GM12878 (cell line): ENCODE results near the gene RHOBTB1. TPM values are rescaled to one million over a fixed set of nuclear protein-coding genes. Genes with fewer than 3 reads are reported as not detected.

Experiments used
- ATAC-seq: fragments of 200-7000 bp; cut with Tn5 transposase; 3 replicates; pipeline ENCODE4 v1.9.1; 2020; ENCODE audit warnings: mild to moderate bottlenecking, moderate library complexity
- BruUV-seq: library from RNA; stranded (reverse); fragments of 400-500 nt; replicated peaks from 2 replicates; lab custom pipeline; 2021; lab: Mats Ljungman, UMichigan
- CTCF ChIA-PET: fragments of 300-600 bp; sonication (Branson Sonifier 250); formaldehyde crosslinking; extraction: SDS; loops from one replicate; lab custom pipeline; 2021; ENCODE audit warnings: inconsistent platforms; lab: Yijun Ruan, JAX
- POLR2A ChIA-PET: fragments of 350-600 bp; formaldehyde crosslinking; extraction: SDS; loops from one replicate; lab custom pipeline; 2021; ENCODE audit warnings: inconsistent platforms; lab: Charles Lee
- RAD21 ChIA-PET: fragments of 300-600 bp; sonication (Branson Sonifier 250); formaldehyde crosslinking; loops from one replicate; lab custom pipeline; 2023; ENCODE audit warnings: antibody characterized with exemption; ENCODE audit not compliant: unreplicated experiment; lab: Charles Lee
- SMC1A ChIA-PET: fragments of 300-600 bp; sonication (Branson Sonifier 250); formaldehyde crosslinking; loops from one replicate; lab custom pipeline; 2023; ENCODE audit not compliant: unreplicated experiment, uncharacterized antibody; lab: Charles Lee
- DNase-seq: peaks from one replicate; pipeline ENCODE4 v3.0.0-alpha.2; 2011; ENCODE audit warnings: low read depth, low spot score
- FAIRE-seq: peaks from 3 replicates; lab custom pipeline; 2011; peaks lifted over from hg19 to GRCh38; lab: Jason Lieb, UNC
- H2AFZ ChIP-seq: 2 replicates; pipeline ENCODE4 v1.6.0; 2011; ENCODE audit warnings: low read depth, low read length, control low read depth; ENCODE audit not compliant: control insufficient read depth
- H3K27ac ChIP-seq: 2 replicates; pipeline ENCODE4 v1.5.1; 2011; ENCODE audit warnings: control low read depth; ENCODE audit not compliant: control insufficient read depth, insufficient read depth
- H3K27me3 ChIP-seq, 2 experiments: replicated peaks in 1 of 2; 2 replicates each; pipeline versions ENCODE4 v1.6.0 to v1.6.1; 2011; ENCODE audit warnings: low read length in 1 of 2; ENCODE audit not compliant: control insufficient read depth in 2 of 2, insufficient read depth in 2 of 2
- H3K36me3 ChIP-seq, 2 experiments: 2 replicates each; pipeline ENCODE4 v1.5.1; 2011; ENCODE audit warnings: low read length in 1 of 2; ENCODE audit not compliant: control insufficient read depth in 2 of 2, insufficient read depth in 2 of 2
- H3K4me1 ChIP-seq: 2 replicates; pipeline ENCODE4 v1.6.1; 2011; ENCODE audit warnings: mild to moderate bottlenecking, low read length, moderate library complexity, mixed read lengths; ENCODE audit not compliant: control insufficient read depth, insufficient read depth
- H3K4me2 ChIP-seq: 2 replicates; pipeline ENCODE4 v1.6.0; 2011; ENCODE audit warnings: control low read depth; ENCODE audit not compliant: control insufficient read depth, insufficient read depth
- H3K4me3 ChIP-seq: fragments of 200-600 bp; sonication (generic); 2 replicates; pipeline ENCODE4 v1.5.1; 2016
- H3K79me2 ChIP-seq: 2 replicates; pipeline ENCODE4 v1.6.0; 2011; ENCODE audit warnings: low read length; ENCODE audit not compliant: control insufficient read depth, insufficient read depth
- H3K9ac ChIP-seq: 2 replicates; pipeline ENCODE4 v1.8.0; 2011; ENCODE audit warnings: low read length, control low read depth, mixed read lengths; ENCODE audit not compliant: control insufficient read depth, insufficient read depth
- H3K9me3 ChIP-seq: replicated peaks from 3 replicates; pipeline ENCODE4 v1.5.1; 2011; ENCODE audit warnings: mild to moderate bottlenecking, low read length; ENCODE audit not compliant: control insufficient read depth, insufficient read depth
- H4K20me1 ChIP-seq: 2 replicates; pipeline ENCODE4 v1.6.0; 2011; ENCODE audit not compliant: control insufficient read depth, insufficient read depth
- ASH2L ChIP-seq: fragments of 300-600, 200-600 bp; sonication (generic); IDR thresholded peaks from 2 replicates; pipeline ENCODE4 v1.6.1; 2017; ENCODE audit warnings: low read depth, mild to moderate bottlenecking, borderline replicate concordance
- BCL11A ChIP-seq: IDR thresholded peaks from 2 replicates; pipeline ENCODE4 v1.6.1; 2011; ENCODE audit warnings: low read depth, low read length
- BMI1 ChIP-seq: fragments of 450-650 bp; IDR thresholded peaks from 2 replicates; pipeline ENCODE4 v1.6.1; 2016; ENCODE audit warnings: mild to moderate bottlenecking, moderate library complexity, borderline replicate concordance
- GATAD2B ChIP-seq: fragments of 450-650 bp; conservative IDR thresholded peaks from 2 replicates; pipeline ENCODE4 v1.6.1; 2017; ENCODE audit warnings: low read depth, mild to moderate bottlenecking, moderate library complexity
- JUND ChIP-seq: IDR thresholded peaks from 2 replicates; pipeline ENCODE4 v1.6.1; 2012; ENCODE audit warnings: low read depth, mild to moderate bottlenecking, low read length, improper control_type of control experiment, moderate library complexity
- MTA2 ChIP-seq: fragments of 450-650 bp; IDR thresholded peaks from 2 replicates; pipeline ENCODE4 v1.6.1; 2016; ENCODE audit warnings: low read depth, mild to moderate bottlenecking, moderate library complexity
- MYB ChIP-seq: fragments of 150-350 bp; IDR thresholded peaks from 2 replicates; pipeline ENCODE4 v1.6.1; 2014; ENCODE audit warnings: mild to moderate bottlenecking, low read depth, low read length, borderline replicate concordance
- SMAD5 ChIP-seq: IDR thresholded peaks from 2 replicates; pipeline ENCODE4 v1.6.1; 2016; ENCODE audit warnings: antibody characterized with exemption, low read depth
- TARDBP ChIP-seq: IDR thresholded peaks from 2 replicates; pipeline ENCODE4 v1.6.1; 2016; ENCODE audit warnings: borderline replicate concordance
- WRNIP1 ChIP-seq: IDR thresholded peaks from 2 replicates; pipeline ENCODE4 v1.6.1; 2011; ENCODE audit warnings: low read depth, low read length, improper control_type of control experiment, borderline replicate concordance
- ZNF217 ChIP-seq: fragments of 450-650 bp; IDR thresholded peaks from 2 replicates; pipeline ENCODE4 v1.6.1; 2017; ENCODE audit warnings: antibody characterized with exemption, mild to moderate bottlenecking
- ZNF384 ChIP-seq: IDR thresholded peaks from 2 replicates; pipeline ENCODE4 v1.6.1; 2012; ENCODE audit warnings: low read depth, mild to moderate bottlenecking, low read length, improper control_type of control experiment, borderline replicate concordance
- WGBS: methylation state at CpG from one replicate; pipeline ENCODE4 v1.1.6; 2016; ENCODE audit warnings: low lambda C conversion rate; ENCODE audit not compliant: insufficient replicate concordance, insufficient coverage; ENCODE audit errors: missing lambda C conversion rate; 5-methylcytosine and 5-hydroxymethylcytosine counted together
- in situ Hi-C: fragments of 300-500 bp; cut with MboI; formaldehyde crosslinking; loops from 9 replicates; pipeline ENCODE4 v1.14.3; 2018; ENCODE audit warnings: mixed read lengths
- intact Hi-C: fragments of 100-400 bp; cut with micrococcal nuclease; formaldehyde crosslinking; loops from one replicate; pipeline ENCODE4 v1.14.2; 2022; ENCODE audit not compliant: unreplicated experiment
- polyA plus RNA-seq, 11 experiments: library from polyadenylated mRNA; depleted of rRNA in 4 of 11; unstranded in 6 of 11; stranded (reverse) in 5 of 11; fragments of >200 nt; fragmentation: Nextera tagmentation in 4 of 11; fragmentation: Illumina TruSeq in 1 of 11; extraction: Ambion mirVana in 4 of 11; extraction: Trizol in 1 of 11; gene quantifications; 1 replicate in 1 of 11; 2 replicates in 10 of 11; pipeline versions ENCODE4 v1.2.1 to v1.2.3, GENCODE V29; 2011 to 2016; ENCODE audit warnings: inconsistent platforms in 2 of 11, missing spikeins in 2 of 11, low read depth in 1 of 11
- total RNA-seq, 4 experiments: library from RNA; depleted of rRNA in 3 of 4; stranded (reverse); fragments of >200 nt in 3 of 4; fragmentation: Illumina TruSeq in 1 of 4; extraction: Trizol in 1 of 4; gene quantifications; 2 replicates each; pipeline versions ENCODE4 v1.2.1 to v1.2.3, GENCODE V29; 2013 to 2021
- TF ChIP-seq, protein P1 (sequence below): fragments of 450-650 bp; IDR thresholded peaks from 2 replicates; pipeline ENCODE4 v1.6.1; 2017; ENCODE audit warnings: mild to moderate bottlenecking, moderate library complexity
- TF ChIP-seq, protein P2 (sequence below): fragments of 450-650 bp; IDR thresholded peaks from 2 replicates; pipeline ENCODE4 v1.6.1; 2017; ENCODE audit warnings: low read depth, mild to moderate bottlenecking, moderate library complexity
- TF ChIP-seq, protein P3 (sequence below): IDR thresholded peaks from 2 replicates; pipeline ENCODE4 v1.6.1; 2012; ENCODE audit warnings: low read depth, low read length, improper control_type of control experiment

The RHOBTB1 gene
- total and polyA plus RNA-seq, 10 of the 15 experiments (the other 5 are each of a cell fraction or from before 2014, with no cell fraction given) = not detected

DNA sequence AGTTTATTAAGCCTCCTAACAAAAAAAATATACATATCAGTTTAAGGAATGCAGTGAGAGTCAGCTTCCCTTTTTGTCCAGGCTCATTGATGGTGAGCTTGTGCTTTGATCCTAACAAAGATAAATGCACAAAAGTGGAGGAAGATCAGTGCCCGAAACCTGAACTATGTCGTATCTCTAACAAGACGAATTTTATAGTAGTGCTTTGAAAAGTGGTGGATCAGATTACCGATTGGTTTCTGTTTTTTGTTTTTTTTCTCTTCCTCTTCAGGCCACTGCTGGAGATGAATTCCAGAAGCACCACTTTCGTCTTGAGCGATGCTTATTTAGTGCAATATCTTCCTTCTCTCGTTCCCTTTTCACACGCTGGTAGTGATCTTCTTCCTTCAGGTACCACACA, 72.8 kb downstream of the RHOBTB1 start:
- POLR2A ChIA-PET = no interaction called here
- RAD21 ChIA-PET = no interaction called here
- Histone ChIP-seq H3K27ac (no peak overlapping the region), H3K4me1 (no peaks in the 10 kb centered on the region), H2AFZ (no peak overlapping the region), H3K79me2 (no peaks in the 10 kb centered on the region), H3K4me3 (no peak overlapping the region), H4K20me1 (no peaks in the 10 kb centered on the region), H3K36me3 (no peaks in the 10 kb centered on the region), H3K9ac (no peak overlapping the region), H3K4me2 (no peak overlapping the region), H3K27me3 (no peaks in the 10 kb centered on the region), H3K9me3 (no peaks in the 10 kb centered on the region)
- in situ Hi-C loops = no loop called here
- FAIRE-seq (no peak), ATAC-seq (no peak), DNase-seq (no peak)
- WGBS = 38% methylated on average over 8 of the region's 8 CpGs
- SMC1A ChIA-PET = no interaction called here
- no TSS peak for BruUV-seq
- intact Hi-C loops = no loop called here
- CTCF ChIA-PET = no interaction called here
- TF ChIP-seq JUND (no peak), SMAD5 (no peak), ZNF384 (no peak), BMI1 (no peak), ASH2L (no peak), WRNIP1 (no peak), MYB (no peak), BCL11A (no peak), GATAD2B (no peak), MTA2 (no peak), TARDBP (no peak), ZNF217 (no peak)
- TF ChIP-seq, protein P1, sequence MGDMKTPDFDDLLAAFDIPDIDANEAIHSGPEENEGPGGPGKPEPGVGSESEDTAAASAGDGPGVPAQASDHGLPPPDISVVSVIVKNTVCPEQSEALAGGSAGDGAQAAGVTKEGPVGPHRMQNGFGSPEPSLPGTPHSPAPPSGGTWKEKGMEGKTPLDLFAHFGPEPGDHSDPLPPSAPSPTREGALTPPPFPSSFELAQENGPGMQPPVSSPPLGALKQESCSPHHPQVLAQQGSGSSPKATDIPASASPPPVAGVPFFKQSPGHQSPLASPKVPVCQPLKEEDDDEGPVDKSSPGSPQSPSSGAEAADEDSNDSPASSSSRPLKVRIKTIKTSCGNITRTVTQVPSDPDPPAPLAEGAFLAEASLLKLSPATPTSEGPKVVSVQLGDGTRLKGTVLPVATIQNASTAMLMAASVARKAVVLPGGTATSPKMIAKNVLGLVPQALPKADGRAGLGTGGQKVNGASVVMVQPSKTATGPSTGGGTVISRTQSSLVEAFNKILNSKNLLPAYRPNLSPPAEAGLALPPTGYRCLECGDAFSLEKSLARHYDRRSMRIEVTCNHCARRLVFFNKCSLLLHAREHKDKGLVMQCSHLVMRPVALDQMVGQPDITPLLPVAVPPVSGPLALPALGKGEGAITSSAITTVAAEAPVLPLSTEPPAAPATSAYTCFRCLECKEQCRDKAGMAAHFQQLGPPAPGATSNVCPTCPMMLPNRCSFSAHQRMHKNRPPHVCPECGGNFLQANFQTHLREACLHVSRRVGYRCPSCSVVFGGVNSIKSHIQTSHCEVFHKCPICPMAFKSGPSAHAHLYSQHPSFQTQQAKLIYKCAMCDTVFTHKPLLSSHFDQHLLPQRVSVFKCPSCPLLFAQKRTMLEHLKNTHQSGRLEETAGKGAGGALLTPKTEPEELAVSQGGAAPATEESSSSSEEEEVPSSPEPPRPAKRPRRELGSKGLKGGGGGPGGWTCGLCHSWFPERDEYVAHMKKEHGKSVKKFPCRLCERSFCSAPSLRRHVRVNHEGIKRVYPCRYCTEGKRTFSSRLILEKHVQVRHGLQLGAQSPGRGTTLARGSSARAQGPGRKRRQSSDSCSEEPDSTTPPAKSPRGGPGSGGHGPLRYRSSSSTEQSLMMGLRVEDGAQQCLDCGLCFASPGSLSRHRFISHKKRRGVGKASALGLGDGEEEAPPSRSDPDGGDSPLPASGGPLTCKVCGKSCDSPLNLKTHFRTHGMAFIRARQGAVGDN = no peak
- TF ChIP-seq, protein P2, sequence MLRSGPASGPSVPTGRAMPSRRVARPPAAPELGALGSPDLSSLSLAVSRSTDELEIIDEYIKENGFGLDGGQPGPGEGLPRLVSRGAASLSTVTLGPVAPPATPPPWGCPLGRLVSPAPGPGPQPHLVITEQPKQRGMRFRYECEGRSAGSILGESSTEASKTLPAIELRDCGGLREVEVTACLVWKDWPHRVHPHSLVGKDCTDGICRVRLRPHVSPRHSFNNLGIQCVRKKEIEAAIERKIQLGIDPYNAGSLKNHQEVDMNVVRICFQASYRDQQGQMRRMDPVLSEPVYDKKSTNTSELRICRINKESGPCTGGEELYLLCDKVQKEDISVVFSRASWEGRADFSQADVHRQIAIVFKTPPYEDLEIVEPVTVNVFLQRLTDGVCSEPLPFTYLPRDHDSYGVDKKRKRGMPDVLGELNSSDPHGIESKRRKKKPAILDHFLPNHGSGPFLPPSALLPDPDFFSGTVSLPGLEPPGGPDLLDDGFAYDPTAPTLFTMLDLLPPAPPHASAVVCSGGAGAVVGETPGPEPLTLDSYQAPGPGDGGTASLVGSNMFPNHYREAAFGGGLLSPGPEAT = no peak
- TF ChIP-seq, protein P3, sequence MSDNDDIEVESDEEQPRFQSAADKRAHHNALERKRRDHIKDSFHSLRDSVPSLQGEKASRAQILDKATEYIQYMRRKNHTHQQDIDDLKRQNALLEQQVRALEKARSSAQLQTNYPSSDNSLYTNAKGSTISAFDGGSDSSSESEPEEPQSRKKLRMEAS = no peak
